Esophagus muscularis mucosa (tissue), 4 donors: ENCODE results near the gene RANBP17. TPM values are rescaled to one million over a fixed set of nuclear protein-coding genes. Genes with fewer than 3 reads are reported as not detected.

Source experiments
- DNase-seq: peaks from one replicate; pipeline ENCODE4 v3.0.0-alpha.2; 2017; ENCODE audit errors: extremely low spot score
- H3K27ac ChIP-seq, 4 donors: fragments of 200-600 bp; sonication (generic); replicated peaks in 1 of 4; 1 replicate in 3 of 4; 2 replicates in 1 of 4; pipeline ENCODE4 v1.5.1; 2016 to 2019; ENCODE audit warnings: mild to moderate bottlenecking in 1 of 4
- H3K27me3 ChIP-seq, 4 donors: fragments of 200-600 bp; sonication (generic); one replicate each; pipeline versions ENCODE4 v1.5.1 to v1.6.0; 2016 to 2019
- H3K36me3 ChIP-seq, 4 donors: fragments of 200-600 bp; sonication (generic); one replicate each; pipeline ENCODE4 v1.5.1; 2016 to 2019
- H3K4me1 ChIP-seq, 4 donors: fragments of 200-600 bp; sonication (generic); one replicate each; pipeline ENCODE4 v1.5.1; 2016 to 2019
- H3K4me3 ChIP-seq, 4 donors: fragments of 200-600 bp; sonication (generic); 1 replicate in 2 of 4; 2 replicates in 2 of 4; pipeline ENCODE4 v1.5.1; 2016 to 2019; ENCODE audit warnings: mild to moderate bottlenecking in 4 of 4, moderate library complexity in 1 of 4
- H3K9me3 ChIP-seq, 4 donors: fragments of 200-600 bp; sonication (generic); 1 replicate in 3 of 4; 2 replicates in 1 of 4; pipeline ENCODE4 v1.5.1; 2016 to 2019
- EP300 ChIP-seq: sonication (generic); formaldehyde crosslinking; IDR thresholded peaks from one replicate; pipeline ENCODE4 v1.6.1; 2017; ENCODE audit warnings: antibody characterized with exemption
- POLR2A ChIP-seq: fragments of 450-650 bp; IDR thresholded peaks from one replicate; pipeline ENCODE4 v1.6.1; 2017; ENCODE audit warnings: antibody characterized with exemption, moderate library complexity, mild to moderate bottlenecking, low read depth
- POLR2AphosphoS5 ChIP-seq, 2 donors: sonication (generic); formaldehyde crosslinking; IDR thresholded peaks; one replicate each; pipeline ENCODE4 v1.6.1; 2017; ENCODE audit warnings: antibody characterized with exemption in 2 of 2
- WGBS: methylation state at CpG from one replicate; pipeline ENCODE4 v1.1.5; 2018; 5-methylcytosine and 5-hydroxymethylcytosine counted together
- intact Hi-C: fragments of 100-400 bp; cut with DNase I; formaldehyde crosslinking; loops from one replicate; pipeline ENCODE4 v1.15.1; 2023
- total RNA-seq, 4 donors: library from RNA; depleted of rRNA; stranded (reverse); fragments of >200 nt; gene quantifications; one replicate each; pipeline versions ENCODE4 v1.1.0 to v1.2.1, GENCODE V29; 2016
- TF ChIP-seq, protein P1 (sequence below), 3 experiments: fragments of 200-600 bp in 2 of 3; fragments of 450-650 bp in 1 of 3; sonication (generic) in 2 of 3; IDR thresholded peaks; one replicate each; pipeline ENCODE4 v1.5.1; 2017 to 2019; ENCODE audit warnings: antibody characterized with exemption in 3 of 3, mild to moderate bottlenecking in 2 of 3, moderate library complexity in 1 of 3

RANBP17 gene
- total RNA-seq, 4 donors from 2014 or later = 16.4 to 28.2 (median 17.7) TPM

DNA sequence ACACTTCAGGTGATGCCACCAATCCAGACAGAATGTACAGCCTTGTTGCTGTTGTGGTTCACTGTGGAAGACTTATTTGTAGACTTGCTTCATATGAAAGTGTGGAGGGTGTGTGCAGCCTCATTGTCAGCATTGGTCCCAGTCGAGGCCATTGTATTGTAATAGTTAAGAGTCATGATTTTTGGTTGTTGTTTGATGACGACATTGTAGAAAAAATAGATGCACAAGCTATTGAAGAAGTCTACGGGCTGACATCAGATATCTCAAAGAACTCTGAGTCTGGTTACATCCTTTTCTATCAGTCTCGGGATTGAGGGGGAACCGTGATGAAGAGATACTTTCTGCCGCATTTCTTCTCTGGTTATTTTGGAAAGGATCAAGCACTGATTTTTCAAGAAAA is 390.9 kb downstream of the RANBP17 start:
- no peaks in the 10 kb centered on the region for H3K4me1 ChIP-seq
- 95% methylated on average over 6 of the region's 6 CpGs for WGBS
- DNase-seq = no peak
- no peak overlapping the region for H3K4me3 ChIP-seq
- H3K36me3 ChIP-seq = peaks cover 0 to 3% (median 0%) of the 10 kb centered on the region in 4 donors
- intact Hi-C loops = no loop called here
- H3K9me3 ChIP-seq = peaks cover 0 to 11% (median 0%) of the 10 kb centered on the region in 4 donors
- TF ChIP-seq, protein P1, sequence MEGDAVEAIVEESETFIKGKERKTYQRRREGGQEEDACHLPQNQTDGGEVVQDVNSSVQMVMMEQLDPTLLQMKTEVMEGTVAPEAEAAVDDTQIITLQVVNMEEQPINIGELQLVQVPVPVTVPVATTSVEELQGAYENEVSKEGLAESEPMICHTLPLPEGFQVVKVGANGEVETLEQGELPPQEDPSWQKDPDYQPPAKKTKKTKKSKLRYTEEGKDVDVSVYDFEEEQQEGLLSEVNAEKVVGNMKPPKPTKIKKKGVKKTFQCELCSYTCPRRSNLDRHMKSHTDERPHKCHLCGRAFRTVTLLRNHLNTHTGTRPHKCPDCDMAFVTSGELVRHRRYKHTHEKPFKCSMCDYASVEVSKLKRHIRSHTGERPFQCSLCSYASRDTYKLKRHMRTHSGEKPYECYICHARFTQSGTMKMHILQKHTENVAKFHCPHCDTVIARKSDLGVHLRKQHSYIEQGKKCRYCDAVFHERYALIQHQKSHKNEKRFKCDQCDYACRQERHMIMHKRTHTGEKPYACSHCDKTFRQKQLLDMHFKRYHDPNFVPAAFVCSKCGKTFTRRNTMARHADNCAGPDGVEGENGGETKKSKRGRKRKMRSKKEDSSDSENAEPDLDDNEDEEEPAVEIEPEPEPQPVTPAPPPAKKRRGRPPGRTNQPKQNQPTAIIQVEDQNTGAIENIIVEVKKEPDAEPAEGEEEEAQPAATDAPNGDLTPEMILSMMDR (IDR thresholded peaks at IDR 0.05) = no peak
- TF ChIP-seq POLR2A (no peak), EP300 (no peak), POLR2AphosphoS5 (IDR thresholded peaks at IDR 0.05) (no peak)
- H3K27me3 ChIP-seq = no peaks in the 10 kb centered on the region
- no peak overlapping the region for H3K27ac ChIP-seq

DNA sequence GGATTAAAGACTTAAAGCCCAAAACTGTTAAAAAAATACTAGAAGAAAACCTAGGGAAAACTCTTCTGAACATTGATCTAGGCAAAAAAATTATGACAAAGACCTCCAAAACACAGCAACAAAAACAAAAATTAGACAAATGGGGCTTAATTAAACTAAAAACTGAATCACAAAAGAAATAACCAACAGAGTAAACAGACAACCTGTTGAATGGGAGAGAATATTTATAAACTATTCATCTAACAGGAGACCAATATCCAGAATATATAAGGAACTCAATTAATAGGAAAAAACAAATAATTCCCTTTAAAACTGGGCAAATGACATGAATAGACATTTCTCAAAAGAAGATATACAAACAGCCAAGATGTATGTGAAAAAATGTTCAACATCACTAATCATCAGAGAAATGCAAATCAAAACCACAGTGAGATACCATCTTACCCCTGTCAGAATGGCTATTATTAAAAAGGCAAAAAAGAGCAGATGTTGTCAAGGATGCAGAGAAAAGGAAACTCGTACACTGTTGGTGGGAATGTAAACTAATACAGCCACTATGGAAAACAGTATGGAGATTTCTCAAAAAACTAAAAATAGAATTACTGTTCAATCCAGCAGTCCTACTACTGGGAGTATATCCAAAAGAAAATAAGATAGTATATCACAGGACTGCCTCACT is 397.1 kb downstream of the RANBP17 start:
- intact Hi-C loops = no loop called here
- H3K27ac ChIP-seq = no peak overlapping the region
- TF ChIP-seq EP300 (no peak), POLR2A (no peak)
- 65% methylated on average over 1 of the region's 1 CpG for WGBS
- H3K4me3 ChIP-seq = no peak overlapping the region
- H3K9me3 ChIP-seq = no peaks in the 10 kb centered on the region
- H3K36me3 ChIP-seq = no peaks in the 10 kb centered on the region
- DNase-seq = no peak
- H3K4me1 ChIP-seq = no peaks in the 10 kb centered on the region
- H3K27me3 ChIP-seq = no peaks in the 10 kb centered on the region

DNA sequence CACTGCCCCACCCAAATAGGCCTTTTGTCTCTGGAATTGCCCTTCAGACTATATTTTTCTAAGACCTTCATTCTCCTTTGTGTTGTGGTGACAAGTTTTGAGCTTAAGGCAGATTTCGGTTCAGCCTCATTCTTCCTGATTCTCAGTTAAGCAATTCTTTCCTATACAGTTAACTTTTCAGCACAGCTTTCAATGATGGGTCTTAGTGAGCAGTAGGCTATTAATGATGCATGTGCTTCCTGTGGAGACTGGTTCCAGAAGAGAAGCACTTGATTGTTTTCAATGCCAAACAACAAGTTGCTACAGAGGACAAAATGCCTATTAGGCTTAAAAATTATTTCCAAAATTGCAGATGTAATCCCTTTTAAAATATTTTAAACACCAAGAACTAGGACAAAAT is 399.5 kb downstream of the RANBP17 start:
- WGBS = 89% methylated on average over 1 of the region's 1 CpG
- H3K9me3 ChIP-seq = no peaks in the 10 kb centered on the region
- no peak for DNase-seq
- no peaks in the 10 kb centered on the region for H3K27me3 ChIP-seq
- H3K4me3 ChIP-seq = no peak overlapping the region
- intact Hi-C loops = no loop called here
- H3K27ac ChIP-seq = no peak overlapping the region
- no peaks in the 10 kb centered on the region for H3K4me1 ChIP-seq
- H3K36me3 ChIP-seq = no peaks in the 10 kb centered on the region
- TF ChIP-seq, protein P1 (IDR thresholded peaks at IDR 0.05) = no peak
- TF ChIP-seq EP300 = no peak
- TF ChIP-seq POLR2AphosphoS5 (IDR thresholded peaks at IDR 0.05) = no peak

DNA sequence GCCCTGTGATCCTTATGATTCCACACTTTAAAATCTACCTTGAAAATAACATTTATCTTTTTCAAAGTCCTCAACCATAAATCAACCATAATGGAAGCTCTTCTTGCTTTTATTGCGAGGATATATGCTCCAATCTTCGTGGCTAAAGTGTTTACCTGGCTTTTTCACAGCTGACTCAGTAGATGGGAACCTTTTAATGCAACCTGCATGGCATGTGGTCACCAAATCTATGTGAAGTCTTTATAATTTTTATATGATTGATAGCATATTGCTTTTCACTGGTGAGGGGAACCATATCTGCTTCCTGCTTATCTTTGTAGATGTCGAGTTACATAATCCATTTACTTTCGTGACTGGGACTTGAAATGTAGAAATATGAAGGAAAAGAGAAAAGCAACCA is 400.1 kb downstream of the RANBP17 start:
- H3K27ac ChIP-seq = no peak overlapping the region
- no peaks in the 10 kb centered on the region for H3K36me3 ChIP-seq
- intact Hi-C loops = no loop called here
- H3K27me3 ChIP-seq = no peaks in the 10 kb centered on the region
- DNase-seq = no peak
- WGBS = 94% methylated on average over 4 of the region's 4 CpGs
- H3K4me1 ChIP-seq = no peaks in the 10 kb centered on the region
- no peaks in the 10 kb centered on the region for H3K9me3 ChIP-seq
- no peak overlapping the region for H3K4me3 ChIP-seq
- TF ChIP-seq EP300 = no peak
- no peak for TF ChIP-seq POLR2A
- TF ChIP-seq, protein P1 (IDR thresholded peaks at IDR 0.05) = no peak
- TF ChIP-seq POLR2AphosphoS5 (IDR thresholded peaks at IDR 0.05) = no peak

DNA sequence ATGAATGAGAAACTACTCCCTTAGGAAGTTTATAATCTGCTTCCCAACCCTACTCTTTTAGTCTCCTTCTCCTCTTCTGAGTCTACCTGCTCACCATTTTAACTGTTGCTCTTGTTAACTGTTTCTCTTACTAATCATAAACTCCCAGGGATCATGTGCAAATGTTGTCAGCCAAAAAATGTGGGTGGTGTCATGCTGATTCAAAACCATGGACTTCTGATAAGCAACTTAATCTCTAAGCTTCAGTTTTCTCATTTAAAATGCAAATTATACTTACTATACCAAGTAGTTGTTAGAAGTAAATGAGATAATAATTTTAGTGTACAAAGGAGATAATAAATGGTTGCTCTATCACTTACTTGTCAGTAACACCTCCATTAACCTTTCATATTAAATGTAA is 401.4 kb downstream of the RANBP17 start:
- H3K27ac ChIP-seq = no peak overlapping the region
- no peak for TF ChIP-seq POLR2A
- no peak for TF ChIP-seq EP300
- TF ChIP-seq, protein P1 (IDR thresholded peaks at IDR 0.05) = no peak
- no peak for TF ChIP-seq POLR2AphosphoS5 (IDR thresholded peaks at IDR 0.05)
- intact Hi-C loops = no loop called here
- no peaks in the 10 kb centered on the region for H3K9me3 ChIP-seq
- no peak for DNase-seq
- H3K36me3 ChIP-seq = no peaks in the 10 kb centered on the region
- no peaks in the 10 kb centered on the region for H3K4me1 ChIP-seq
- H3K27me3 ChIP-seq = no peaks in the 10 kb centered on the region
- H3K4me3 ChIP-seq = no peak overlapping the region
